Choroid plexus epithelial cell (primary cell): ENCODE measurements around the gene CIDEA.

Experiments
- DNase-seq: peaks from one replicate; pipeline ENCODE4 v3.0.0-alpha.2; 2010; ENCODE audit warnings: low read depth
- H3K4me3 ChIP-seq: 2 replicates; pipeline ENCODE4 v1.5.1; 2011; ENCODE audit warnings: low read depth, mild to moderate bottlenecking, control low read depth, low read length, moderate library complexity
- TF ChIP-seq, protein P1 (sequence below): conservative IDR thresholded peaks from 2 replicates; pipeline ENCODE4 v1.5.1; 2011; ENCODE audit warnings: low read depth, mild to moderate bottlenecking, control low read depth, inconsistent platforms, low read length, moderate library complexity

CIDEA gene

GRCh38 chr18:12305930-12306629 is 51.9 kb downstream of the CIDEA start:
- peak overlapping the region; percentile 39 for H3K4me3 ChIP-seq
- DNase-seq, result no peak
- TF ChIP-seq, protein P1, sequence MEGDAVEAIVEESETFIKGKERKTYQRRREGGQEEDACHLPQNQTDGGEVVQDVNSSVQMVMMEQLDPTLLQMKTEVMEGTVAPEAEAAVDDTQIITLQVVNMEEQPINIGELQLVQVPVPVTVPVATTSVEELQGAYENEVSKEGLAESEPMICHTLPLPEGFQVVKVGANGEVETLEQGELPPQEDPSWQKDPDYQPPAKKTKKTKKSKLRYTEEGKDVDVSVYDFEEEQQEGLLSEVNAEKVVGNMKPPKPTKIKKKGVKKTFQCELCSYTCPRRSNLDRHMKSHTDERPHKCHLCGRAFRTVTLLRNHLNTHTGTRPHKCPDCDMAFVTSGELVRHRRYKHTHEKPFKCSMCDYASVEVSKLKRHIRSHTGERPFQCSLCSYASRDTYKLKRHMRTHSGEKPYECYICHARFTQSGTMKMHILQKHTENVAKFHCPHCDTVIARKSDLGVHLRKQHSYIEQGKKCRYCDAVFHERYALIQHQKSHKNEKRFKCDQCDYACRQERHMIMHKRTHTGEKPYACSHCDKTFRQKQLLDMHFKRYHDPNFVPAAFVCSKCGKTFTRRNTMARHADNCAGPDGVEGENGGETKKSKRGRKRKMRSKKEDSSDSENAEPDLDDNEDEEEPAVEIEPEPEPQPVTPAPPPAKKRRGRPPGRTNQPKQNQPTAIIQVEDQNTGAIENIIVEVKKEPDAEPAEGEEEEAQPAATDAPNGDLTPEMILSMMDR, result no peak

GRCh38 chr18:12306752-12307700 is 52.9 kb downstream of the CIDEA start:
- peak overlapping the region; percentile 81 for H3K4me3 ChIP-seq
- DNase-seq, result peak; percentile 82
- TF ChIP-seq, protein P1, result peak; percentile 40

DNA sequence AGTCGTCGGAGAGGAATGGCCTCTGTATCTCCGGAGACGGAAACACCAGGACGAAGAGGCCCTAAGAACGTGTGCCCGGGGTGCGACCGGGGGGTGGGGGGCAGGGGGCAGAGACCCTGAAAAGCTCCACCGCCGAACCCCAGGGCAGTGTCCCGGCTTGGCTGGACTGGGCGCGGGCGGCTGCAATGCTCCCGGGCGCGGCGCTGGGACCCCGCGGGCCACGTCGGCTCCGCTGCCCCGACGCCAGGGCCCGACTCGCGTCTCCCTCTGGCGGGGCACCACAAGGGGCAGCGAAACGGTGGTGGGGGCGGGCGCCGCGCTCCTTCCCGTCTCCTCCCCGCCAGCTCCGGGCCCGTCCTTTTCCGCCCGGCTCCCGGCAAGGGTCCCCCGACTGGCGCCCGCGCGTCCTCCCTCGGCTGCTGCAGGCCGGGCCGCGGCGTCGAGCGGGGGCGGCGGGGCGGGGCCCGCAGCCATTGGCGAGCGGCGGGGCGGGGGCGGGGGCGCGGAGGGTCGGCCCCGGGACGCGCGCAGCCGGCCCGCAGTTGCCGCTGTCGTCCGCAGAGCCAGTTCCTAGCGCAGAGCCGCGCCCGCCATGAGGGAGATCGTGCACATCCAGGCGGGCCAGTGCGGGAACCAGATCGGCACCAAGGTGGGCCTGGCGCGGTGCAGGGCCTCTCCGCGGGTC is 53.7 kb downstream of the CIDEA start, which contains the start of gene TUBB6:
Gene TUBB6 (plus strand): TSS at position 541 of the 685 bp plus-strand sequence. CDS start 52 bp downstream, at position 593.
- peak; percentile 73 for DNase-seq
- TF ChIP-seq, protein P1, result no peak
- peak within 1 kb of the TSS; percentile 81 for H3K4me3 ChIP-seq

DNA sequence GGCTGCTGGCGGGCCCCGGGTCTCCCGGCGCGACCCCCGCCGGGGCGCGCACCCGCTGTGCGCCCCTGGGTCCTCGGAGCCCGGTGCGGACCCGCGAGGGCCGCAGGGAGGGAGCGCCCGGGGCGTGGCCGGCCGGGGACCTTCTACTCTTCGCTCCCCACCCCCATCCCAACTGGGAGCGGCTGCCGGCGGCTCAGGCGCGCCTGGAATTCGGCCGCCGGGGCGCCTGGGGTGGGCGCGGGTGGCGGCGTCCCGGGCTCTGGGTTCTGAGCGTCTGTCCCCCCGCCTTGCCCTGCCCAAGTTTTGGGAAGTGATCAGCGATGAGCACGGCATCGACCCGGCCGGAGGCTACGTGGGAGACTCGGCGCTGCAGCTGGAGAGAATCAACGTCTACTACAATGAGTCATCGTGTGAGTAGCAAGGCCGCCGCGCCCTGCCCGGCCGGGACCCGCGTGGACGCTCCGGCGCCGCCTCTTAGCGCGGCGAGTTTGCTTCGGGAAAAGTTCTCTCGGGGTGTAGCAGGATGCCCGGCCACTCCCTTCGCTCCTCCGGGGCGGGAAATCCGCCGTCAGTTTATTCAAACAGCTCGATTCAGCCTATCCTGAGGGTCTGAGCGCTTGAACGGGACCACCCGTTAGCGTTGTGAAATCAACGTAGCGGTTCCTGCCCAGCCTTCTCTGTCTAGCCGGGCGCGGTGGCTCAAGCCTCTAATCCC is 54.4 kb downstream of the CIDEA start:
- TF ChIP-seq, protein P1, result no peak
- DNase-seq, result peak; percentile 91
- H3K4me3 ChIP-seq, result peak overlapping the region; percentile 81

DNA sequence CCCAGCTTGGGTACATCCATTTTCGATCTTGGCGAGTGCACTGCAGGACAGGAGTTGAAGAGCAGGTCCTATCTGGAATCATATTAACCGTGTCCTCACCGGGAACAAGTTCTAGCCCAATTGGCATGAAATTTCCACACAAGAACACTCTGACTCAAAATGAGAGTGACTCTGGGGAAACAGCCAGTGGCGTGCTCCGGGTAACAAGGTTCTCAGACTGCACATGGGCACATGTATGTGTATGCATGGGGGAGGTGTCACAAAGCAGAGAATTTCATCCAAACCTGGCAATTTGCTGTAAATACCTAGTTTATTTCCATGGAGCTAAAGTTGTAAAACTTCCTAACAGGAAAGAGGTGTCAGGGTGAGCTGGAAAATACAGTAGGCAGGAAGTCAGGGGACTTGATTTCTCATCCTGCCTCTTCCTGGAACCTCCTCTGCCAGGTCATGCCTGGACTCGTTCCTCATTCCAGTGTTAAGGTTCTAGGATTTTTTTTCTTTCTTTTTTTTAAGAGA is 55.6 kb downstream of the CIDEA start:
- TF ChIP-seq, protein P1, result no peak
- peak overlapping the region; percentile 81 for H3K4me3 ChIP-seq
- DNase-seq, result peak; percentile 23

DNA sequence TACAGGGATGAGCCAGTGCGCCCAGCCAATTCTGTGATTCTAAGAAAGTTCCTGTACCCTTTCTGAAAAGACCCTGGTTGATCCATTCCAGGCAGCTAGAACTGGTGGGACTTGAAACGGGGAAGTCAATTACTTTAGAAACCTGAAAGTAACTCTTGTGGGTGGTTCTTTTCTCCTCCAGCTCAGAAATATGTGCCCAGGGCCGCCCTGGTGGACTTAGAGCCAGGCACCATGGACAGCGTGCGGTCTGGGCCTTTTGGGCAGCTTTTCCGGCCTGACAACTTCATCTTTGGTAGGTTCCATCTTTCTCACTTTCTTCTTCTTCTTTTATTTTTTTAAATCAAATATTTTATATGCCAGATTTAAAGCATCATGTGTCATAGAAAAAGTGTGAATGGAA is 56.6 kb downstream of the CIDEA start:
- TF ChIP-seq, protein P1, result peak; percentile 4
- peak; percentile 34 for DNase-seq
- H3K4me3 ChIP-seq, result no peak overlapping the region
